WI38 (cell line): Measurements from ENCODE around the gene DISC1.

ENCODE experiments used
- H3K4me3 ChIP-seq: 2 replicates; pipeline ENCODE4 v1.5.1; 2011; ENCODE audit warnings: low read depth, mild to moderate bottlenecking, control low read depth, low read length
- CTCF ChIP-seq: IDR thresholded peaks from 2 replicates; pipeline ENCODE4 v1.5.1; 2012; ENCODE audit warnings: low read depth, mild to moderate bottlenecking, control low read depth, low read length

Gene DISC1

GRCh38 chr1:232066521-232066920, 439.9 kb downstream of the DISC1 start:
- H3K4me3 ChIP-seq = no peak overlapping the region
- TF ChIP-seq CTCF = no peak

- no peak overlapping the region for H3K4me3 ChIP-seq
- no peak for TF ChIP-seq CTCF
Measured at GRCh38 chr1:232074265-232074664, 447.7 kb downstream of the DISC1 start.

- H3K4me3 ChIP-seq = no peak overlapping the region
- TF ChIP-seq CTCF = no peak
Measured at GRCh38 chr1:232077809-232078208, 451.2 kb downstream of the DISC1 start.

GRCh38 chr1:232084584-232085223, 458.1 kb downstream of the DISC1 start:
- no peak overlapping the region for H3K4me3 ChIP-seq
- no peak for TF ChIP-seq CTCF

- TF ChIP-seq CTCF = no peak
- H3K4me3 ChIP-seq = no peak overlapping the region
Measured at GRCh38 chr1:232090816-232091215, 464.2 kb downstream of the DISC1 start.
